GM23338 (cell line): ENCODE measurements around the gene SH2D6. TPM values are rescaled to one million over a fixed set of nuclear protein-coding genes. Genes with fewer than 3 reads are reported as not detected.

Source experiments
- ATAC-seq: fragments of 200-7000 bp; cut with Tn5 transposase; 3 replicates; pipeline ENCODE4 v1.9.1; 2020
- DNase-seq: peaks from one replicate; pipeline ENCODE4 v3.0.0-alpha.2; 2015; ENCODE audit warnings: low spot score
- H2AFZ ChIP-seq: fragments of 200-600 bp; sonication (generic); 2 replicates; pipeline ENCODE4 v1.8.0; 2016; ENCODE audit warnings: antibody characterized with exemption, mild to moderate bottlenecking, moderate library complexity
- H3F3A ChIP-seq: fragments of 200-600 bp; sonication (generic); replicated peaks from 2 replicates; pipeline ENCODE4 v1.8.0; 2017; ENCODE audit warnings: antibody characterized with exemption, mixed run types, low read depth
- H3K27ac ChIP-seq: fragments of 200-600 bp; sonication (generic); 2 replicates; pipeline ENCODE4 v1.6.1; 2016; ENCODE audit warnings: low read depth
- H3K27me3 ChIP-seq: fragments of 200-600 bp; sonication (generic); 2 replicates; pipeline ENCODE4 v1.8.0; 2016; ENCODE audit warnings: mild to moderate bottlenecking, mixed run types, moderate library complexity; ENCODE audit not compliant: insufficient read depth
- H3K36me3 ChIP-seq: fragments of 200-600 bp; sonication (generic); 2 replicates; pipeline ENCODE4 v1.8.0; 2016; ENCODE audit warnings: mild to moderate bottlenecking; ENCODE audit not compliant: insufficient read depth
- H3K4me1 ChIP-seq: fragments of 200-600 bp; sonication (generic); 2 replicates; pipeline ENCODE4 v1.8.0; 2016; ENCODE audit warnings: mild to moderate bottlenecking, moderate library complexity; ENCODE audit not compliant: insufficient read depth
- H3K4me2 ChIP-seq: fragments of 200-600 bp; sonication (generic); 2 replicates; pipeline ENCODE4 v1.7.1; 2017; ENCODE audit warnings: mixed run types
- H3K4me3 ChIP-seq: fragments of 200-600 bp; sonication (generic); 2 replicates; pipeline ENCODE4 v1.6.1; 2016; ENCODE audit warnings: mixed run types
- H3K79me2 ChIP-seq: fragments of 200-600 bp; sonication (generic); replicated peaks from 2 replicates; pipeline ENCODE4 v1.8.0; 2017; ENCODE audit warnings: mild to moderate bottlenecking; ENCODE audit not compliant: insufficient read depth
- H3K9me2 ChIP-seq: fragments of 200-600 bp; sonication (generic); 2 replicates; pipeline ENCODE4 v1.8.0; 2017; ENCODE audit not compliant: insufficient read depth
- H4K20me1 ChIP-seq: fragments of 200-600 bp; sonication (generic); replicated peaks from 2 replicates; pipeline ENCODE4 v1.8.0; 2017; ENCODE audit warnings: mild to moderate bottlenecking; ENCODE audit not compliant: insufficient read depth
- H3K27ac Mint-ChIP-seq: 2 replicates; pipeline ENCODE4 v1.8.0; 2020; ENCODE audit warnings: inconsistent platforms, mild to moderate bottlenecking, moderate library complexity, mixed read lengths
- H3K27me3 Mint-ChIP-seq: 3 replicates; pipeline ENCODE4 v1.8.0; 2022; ENCODE audit warnings: low read depth, mild to moderate bottlenecking, moderate library complexity, mixed read lengths, inconsistent platforms; ENCODE audit not compliant: insufficient read depth, poor library complexity
- H3K36me3 Mint-ChIP-seq: 3 replicates; pipeline ENCODE4 v1.8.0; 2021; ENCODE audit warnings: low read depth, mild to moderate bottlenecking, inconsistent platforms, moderate library complexity, mixed read lengths
- H3K4me1 Mint-ChIP-seq: 3 replicates; pipeline ENCODE4 v1.8.0; 2020; ENCODE audit warnings: mild to moderate bottlenecking, inconsistent platforms, mixed read lengths
- H3K4me3 Mint-ChIP-seq: 3 replicates; pipeline ENCODE4 v1.8.0; 2021; ENCODE audit warnings: moderate library complexity, mild to moderate bottlenecking, inconsistent platforms, mixed read lengths
- H3K9me3 Mint-ChIP-seq: 3 replicates; pipeline ENCODE4 v1.8.0; 2020; ENCODE audit warnings: moderate library complexity, mild to moderate bottlenecking, inconsistent platforms, mixed read lengths
- CREB1 ChIP-seq: fragments of 250-450 bp; sonication (Bioruptor Pico); IDR thresholded peaks from 2 replicates; pipeline ENCODE4 v1.5.0; 2020; ENCODE audit warnings: low read depth, mild to moderate bottlenecking, moderate library complexity
- EZH2 ChIP-seq: fragments of 200-600 bp; sonication (generic); IDR thresholded peaks from one replicate; pipeline ENCODE4 v1.8.0; 2017; ENCODE audit warnings: antibody characterized with exemption, mild to moderate bottlenecking, low read depth; ENCODE audit not compliant: unreplicated experiment
- EZH2phosphoT487 ChIP-seq: fragments of 200-600 bp; sonication (generic); IDR thresholded peaks from one replicate; pipeline ENCODE4 v1.8.1; 2018; ENCODE audit warnings: antibody characterized with exemption; ENCODE audit not compliant: unreplicated experiment
- JUNB ChIP-seq: IDR thresholded peaks from one replicate; pipeline ENCODE4 v1.6.1; 2016; ENCODE audit warnings: antibody characterized with exemption; ENCODE audit not compliant: unreplicated experiment
- NANOG ChIP-seq: IDR thresholded peaks from 2 replicates; pipeline ENCODE4 v1.6.1; 2016; ENCODE audit warnings: antibody characterized with exemption, borderline replicate concordance
- POLR2AphosphoS5 ChIP-seq: IDR thresholded peaks from 2 replicates; pipeline ENCODE4 v1.6.1; 2016; ENCODE audit warnings: antibody characterized with exemption, low read depth
- STAT1 ChIP-seq: IDR thresholded peaks from one replicate; pipeline ENCODE4 v1.6.1; 2016; ENCODE audit warnings: antibody characterized with exemption; ENCODE audit not compliant: unreplicated experiment
- ZNF114 ChIP-seq: fragments of 250-450 bp; sonication (Bioruptor Pico); IDR thresholded peaks from 2 replicates; pipeline ENCODE4 v1.5.0; 2020; ENCODE audit warnings: mild to moderate bottlenecking, moderate library complexity
- ZNF331 ChIP-seq: fragments of 250-450 bp; sonication (Bioruptor Pico); IDR thresholded peaks from 2 replicates; pipeline ENCODE4 v1.5.0; 2020; ENCODE audit warnings: low read depth, mild to moderate bottlenecking, moderate library complexity
- polyA plus RNA-seq: library from polyadenylated mRNA; unstranded; fragments of >200 nt; fragmentation: Nextera tagmentation; extraction: Ambion mirVana; gene quantifications from 2 replicates; pipeline ENCODE4 v1.2.1, GENCODE V29; 2016
- total RNA-seq: library from RNA; depleted of rRNA; stranded (reverse); fragments of >200 nt; shearing (Covaris generic); gene quantifications from 2 replicates; pipeline ENCODE4 v1.2.3, GENCODE V29; 2014
- TF ChIP-seq, protein P1 (sequence below): fragments of 250-450 bp; sonication (Bioruptor Pico); IDR thresholded peaks from 2 replicates; pipeline ENCODE4 v1.5.0; 2020; ENCODE audit warnings: mild to moderate bottlenecking, moderate library complexity
- TF ChIP-seq, protein P2 (sequence below): IDR thresholded peaks from 2 replicates; pipeline ENCODE4 v1.6.1; 2016; ENCODE audit warnings: antibody characterized with exemption
- TF ChIP-seq, protein P3 (sequence below), 2 experiments: fragments of 200-600 bp in 1 of 2; sonication (generic) in 1 of 2; conservative IDR thresholded peaks; 2 replicates each; pipeline versions ENCODE4 v1.5.1 to v1.6.1; 2016 to 2017; ENCODE audit warnings: antibody characterized with exemption in 2 of 2, low read depth in 2 of 2, mild to moderate bottlenecking in 2 of 2, moderate library complexity in 1 of 2
- TF ChIP-seq, protein P4 (sequence below): IDR thresholded peaks from one replicate; pipeline ENCODE4 v1.6.1; 2018; ENCODE audit warnings: antibody characterized with exemption; ENCODE audit not compliant: unreplicated experiment

SH2D6 gene
- total and polyA plus RNA-seq, 2 experiments from 2014 or later: 0.37 TPM; not detected in 1

DNA sequence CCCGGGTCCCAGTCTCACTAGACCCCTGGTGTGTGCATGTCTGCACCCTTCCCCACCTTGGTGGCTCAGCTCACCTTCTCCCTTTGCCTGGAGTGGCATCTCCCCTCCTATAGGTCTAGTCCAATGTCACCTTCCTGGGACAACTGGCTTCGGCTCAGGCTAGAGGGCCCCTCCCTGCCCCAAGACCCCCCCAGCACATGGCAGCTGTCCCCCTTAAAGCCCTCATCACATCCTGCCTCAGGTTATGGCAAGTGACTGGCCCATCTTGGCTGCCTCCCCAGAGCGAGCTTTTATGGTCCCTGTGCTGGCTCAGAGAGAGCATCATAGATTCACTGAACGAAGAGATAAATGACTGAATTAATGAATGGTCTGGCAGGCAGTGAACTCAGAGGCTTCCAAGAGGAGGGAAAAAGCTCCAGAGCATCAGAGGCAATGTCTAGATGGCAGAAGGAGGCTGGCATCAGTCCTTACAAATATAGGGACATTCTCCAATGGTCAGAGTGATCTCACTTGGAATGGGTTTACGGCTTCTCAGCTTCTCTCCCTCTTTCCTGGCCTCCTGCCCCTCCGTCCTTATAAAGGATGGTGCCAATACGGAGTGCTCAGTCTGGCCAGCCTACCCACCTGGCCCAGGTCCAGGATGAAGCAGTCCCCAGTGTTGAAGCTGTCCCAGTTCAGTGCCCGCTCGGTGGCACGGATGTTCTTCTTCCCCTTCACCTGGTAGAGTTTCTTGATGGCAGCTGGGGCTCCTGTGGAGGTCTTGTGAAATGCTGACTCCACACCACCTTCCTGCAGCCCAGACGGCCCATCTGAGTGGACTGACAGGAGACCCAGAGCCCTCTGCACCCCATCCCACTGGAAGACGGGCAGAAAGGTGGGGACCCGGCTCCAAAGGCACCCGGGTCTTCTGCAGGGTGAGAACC is 17.7 kb upstream of the SH2D6 start:
- Histone ChIP-seq H2AFZ (no peak overlapping the region), H3K9me2 (no peaks in the 10 kb centered on the region), H3K36me3 (peaks cover 8% of the 10 kb centered on the region), H3K4me1 (peaks cover 6% of the 10 kb centered on the region; the same call in 1 of the 2 replicates), H3K4me2 (no peak overlapping the region), H3K27me3 (no peaks in the 10 kb centered on the region), H3K27ac (no peak overlapping the region), H3F3A (peaks cover 7% of the 10 kb centered on the region; the same call in 1 of the 2 replicates), H3K79me2 (peaks cover 9% of the 10 kb centered on the region), H4K20me1 (no peaks in the 10 kb centered on the region), H3K4me3 (no peak overlapping the region)
- ATAC-seq (no peak), DNase-seq (no peak)
- H3K4me1 Mint-ChIP-seq: peaks cover 9% of the 10 kb centered on the region
- peaks cover 6% of the 10 kb centered on the region for H3K27me3 Mint-ChIP-seq
- H3K27ac Mint-ChIP-seq: no peak overlapping the region
- H3K36me3 Mint-ChIP-seq: peaks cover 16% of the 10 kb centered on the region
- H3K4me3 Mint-ChIP-seq: no peak overlapping the region
- H3K9me3 Mint-ChIP-seq: peaks cover 13% of the 10 kb centered on the region
- TF ChIP-seq NANOG: no peak
- TF ChIP-seq, protein P1, sequence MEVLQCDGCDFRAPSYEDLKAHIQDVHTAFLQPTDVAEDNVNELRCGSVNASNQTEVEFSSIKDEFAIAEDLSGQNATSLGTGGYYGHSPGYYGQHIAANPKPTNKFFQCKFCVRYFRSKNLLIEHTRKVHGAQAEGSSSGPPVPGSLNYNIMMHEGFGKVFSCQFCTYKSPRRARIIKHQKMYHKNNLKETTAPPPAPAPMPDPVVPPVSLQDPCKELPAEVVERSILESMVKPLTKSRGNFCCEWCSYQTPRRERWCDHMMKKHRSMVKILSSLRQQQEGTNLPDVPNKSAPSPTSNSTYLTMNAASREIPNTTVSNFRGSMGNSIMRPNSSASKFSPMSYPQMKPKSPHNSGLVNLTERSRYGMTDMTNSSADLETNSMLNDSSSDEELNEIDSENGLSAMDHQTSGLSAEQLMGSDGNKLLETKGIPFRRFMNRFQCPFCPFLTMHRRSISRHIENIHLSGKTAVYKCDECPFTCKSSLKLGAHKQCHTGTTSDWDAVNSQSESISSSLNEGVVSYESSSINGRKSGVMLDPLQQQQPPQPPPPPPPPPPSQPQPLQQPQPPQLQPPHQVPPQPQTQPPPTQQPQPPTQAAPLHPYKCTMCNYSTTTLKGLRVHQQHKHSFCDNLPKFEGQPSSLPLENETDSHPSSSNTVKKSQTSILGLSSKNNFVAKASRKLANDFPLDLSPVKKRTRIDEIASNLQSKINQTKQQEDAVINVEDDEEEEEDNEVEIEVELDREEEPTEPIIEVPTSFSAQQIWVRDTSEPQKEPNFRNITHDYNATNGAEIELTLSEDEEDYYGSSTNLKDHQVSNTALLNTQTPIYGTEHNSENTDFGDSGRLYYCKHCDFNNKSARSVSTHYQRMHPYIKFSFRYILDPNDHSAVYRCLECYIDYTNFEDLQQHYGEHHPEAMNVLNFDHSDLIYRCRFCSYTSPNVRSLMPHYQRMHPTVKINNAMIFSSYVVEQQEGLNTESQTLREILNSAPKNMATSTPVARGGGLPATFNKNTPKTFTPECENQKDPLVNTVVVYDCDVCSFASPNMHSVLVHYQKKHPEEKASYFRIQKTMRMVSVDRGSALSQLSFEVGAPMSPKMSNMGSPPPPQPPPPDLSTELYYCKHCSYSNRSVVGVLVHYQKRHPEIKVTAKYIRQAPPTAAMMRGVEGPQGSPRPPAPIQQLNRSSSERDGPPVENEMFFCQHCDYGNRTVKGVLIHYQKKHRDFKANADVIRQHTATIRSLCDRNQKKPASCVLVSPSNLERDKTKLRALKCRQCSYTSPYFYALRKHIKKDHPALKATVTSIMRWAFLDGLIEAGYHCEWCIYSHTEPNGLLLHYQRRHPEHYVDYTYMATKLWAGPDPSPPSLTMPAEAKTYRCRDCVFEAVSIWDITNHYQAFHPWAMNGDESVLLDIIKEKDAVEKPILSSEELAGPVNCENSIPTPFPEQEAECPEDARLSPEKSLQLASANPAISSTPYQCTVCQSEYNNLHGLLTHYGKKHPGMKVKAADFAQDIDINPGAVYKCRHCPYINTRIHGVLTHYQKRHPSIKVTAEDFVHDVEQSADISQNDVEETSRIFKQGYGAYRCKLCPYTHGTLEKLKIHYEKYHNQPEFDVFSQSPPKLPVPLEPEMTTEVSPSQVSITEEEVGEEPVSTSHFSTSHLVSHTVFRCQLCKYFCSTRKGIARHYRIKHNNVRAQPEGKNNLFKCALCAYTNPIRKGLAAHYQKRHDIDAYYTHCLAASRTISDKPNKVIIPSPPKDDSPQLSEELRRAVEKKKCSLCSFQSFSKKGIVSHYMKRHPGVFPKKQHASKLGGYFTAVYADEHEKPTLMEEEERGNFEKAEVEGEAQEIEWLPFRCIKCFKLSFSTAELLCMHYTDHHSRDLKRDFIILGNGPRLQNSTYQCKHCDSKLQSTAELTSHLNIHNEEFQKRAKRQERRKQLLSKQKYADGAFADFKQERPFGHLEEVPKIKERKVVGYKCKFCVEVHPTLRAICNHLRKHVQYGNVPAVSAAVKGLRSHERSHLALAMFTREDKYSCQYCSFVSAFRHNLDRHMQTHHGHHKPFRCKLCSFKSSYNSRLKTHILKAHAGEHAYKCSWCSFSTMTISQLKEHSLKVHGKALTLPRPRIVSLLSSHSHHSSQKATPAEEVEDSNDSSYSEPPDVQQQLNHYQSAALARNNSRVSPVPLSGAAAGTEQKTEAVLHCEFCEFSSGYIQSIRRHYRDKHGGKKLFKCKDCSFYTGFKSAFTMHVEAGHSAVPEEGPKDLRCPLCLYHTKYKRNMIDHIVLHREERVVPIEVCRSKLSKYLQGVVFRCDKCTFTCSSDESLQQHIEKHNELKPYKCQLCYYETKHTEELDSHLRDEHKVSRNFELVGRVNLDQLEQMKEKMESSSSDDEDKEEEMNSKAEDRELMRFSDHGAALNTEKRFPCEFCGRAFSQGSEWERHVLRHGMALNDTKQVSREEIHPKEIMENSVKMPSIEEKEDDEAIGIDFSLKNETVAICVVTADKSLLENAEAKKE (CRISPR knock-in tag): no peak
- no peak for TF ChIP-seq ZNF331
- TF ChIP-seq EZH2: no peak
- TF ChIP-seq ZNF114 (CRISPR knock-in tag): no peak
- TF ChIP-seq JUNB: no peak
- TF ChIP-seq CREB1 (CRISPR knock-in tag): no peak
- TF ChIP-seq POLR2AphosphoS5: no peak
- TF ChIP-seq, protein P2, sequence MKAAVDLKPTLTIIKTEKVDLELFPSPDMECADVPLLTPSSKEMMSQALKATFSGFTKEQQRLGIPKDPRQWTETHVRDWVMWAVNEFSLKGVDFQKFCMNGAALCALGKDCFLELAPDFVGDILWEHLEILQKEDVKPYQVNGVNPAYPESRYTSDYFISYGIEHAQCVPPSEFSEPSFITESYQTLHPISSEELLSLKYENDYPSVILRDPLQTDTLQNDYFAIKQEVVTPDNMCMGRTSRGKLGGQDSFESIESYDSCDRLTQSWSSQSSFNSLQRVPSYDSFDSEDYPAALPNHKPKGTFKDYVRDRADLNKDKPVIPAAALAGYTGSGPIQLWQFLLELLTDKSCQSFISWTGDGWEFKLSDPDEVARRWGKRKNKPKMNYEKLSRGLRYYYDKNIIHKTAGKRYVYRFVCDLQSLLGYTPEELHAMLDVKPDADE: no peak
- no peak for TF ChIP-seq EZH2phosphoT487
- no peak for TF ChIP-seq STAT1
- TF ChIP-seq, protein P3, sequence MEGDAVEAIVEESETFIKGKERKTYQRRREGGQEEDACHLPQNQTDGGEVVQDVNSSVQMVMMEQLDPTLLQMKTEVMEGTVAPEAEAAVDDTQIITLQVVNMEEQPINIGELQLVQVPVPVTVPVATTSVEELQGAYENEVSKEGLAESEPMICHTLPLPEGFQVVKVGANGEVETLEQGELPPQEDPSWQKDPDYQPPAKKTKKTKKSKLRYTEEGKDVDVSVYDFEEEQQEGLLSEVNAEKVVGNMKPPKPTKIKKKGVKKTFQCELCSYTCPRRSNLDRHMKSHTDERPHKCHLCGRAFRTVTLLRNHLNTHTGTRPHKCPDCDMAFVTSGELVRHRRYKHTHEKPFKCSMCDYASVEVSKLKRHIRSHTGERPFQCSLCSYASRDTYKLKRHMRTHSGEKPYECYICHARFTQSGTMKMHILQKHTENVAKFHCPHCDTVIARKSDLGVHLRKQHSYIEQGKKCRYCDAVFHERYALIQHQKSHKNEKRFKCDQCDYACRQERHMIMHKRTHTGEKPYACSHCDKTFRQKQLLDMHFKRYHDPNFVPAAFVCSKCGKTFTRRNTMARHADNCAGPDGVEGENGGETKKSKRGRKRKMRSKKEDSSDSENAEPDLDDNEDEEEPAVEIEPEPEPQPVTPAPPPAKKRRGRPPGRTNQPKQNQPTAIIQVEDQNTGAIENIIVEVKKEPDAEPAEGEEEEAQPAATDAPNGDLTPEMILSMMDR (conservative IDR thresholded peaks at IDR 0.05; ENCODE audit: low read depth in 2 of 2): no peak
- TF ChIP-seq, protein P4, sequence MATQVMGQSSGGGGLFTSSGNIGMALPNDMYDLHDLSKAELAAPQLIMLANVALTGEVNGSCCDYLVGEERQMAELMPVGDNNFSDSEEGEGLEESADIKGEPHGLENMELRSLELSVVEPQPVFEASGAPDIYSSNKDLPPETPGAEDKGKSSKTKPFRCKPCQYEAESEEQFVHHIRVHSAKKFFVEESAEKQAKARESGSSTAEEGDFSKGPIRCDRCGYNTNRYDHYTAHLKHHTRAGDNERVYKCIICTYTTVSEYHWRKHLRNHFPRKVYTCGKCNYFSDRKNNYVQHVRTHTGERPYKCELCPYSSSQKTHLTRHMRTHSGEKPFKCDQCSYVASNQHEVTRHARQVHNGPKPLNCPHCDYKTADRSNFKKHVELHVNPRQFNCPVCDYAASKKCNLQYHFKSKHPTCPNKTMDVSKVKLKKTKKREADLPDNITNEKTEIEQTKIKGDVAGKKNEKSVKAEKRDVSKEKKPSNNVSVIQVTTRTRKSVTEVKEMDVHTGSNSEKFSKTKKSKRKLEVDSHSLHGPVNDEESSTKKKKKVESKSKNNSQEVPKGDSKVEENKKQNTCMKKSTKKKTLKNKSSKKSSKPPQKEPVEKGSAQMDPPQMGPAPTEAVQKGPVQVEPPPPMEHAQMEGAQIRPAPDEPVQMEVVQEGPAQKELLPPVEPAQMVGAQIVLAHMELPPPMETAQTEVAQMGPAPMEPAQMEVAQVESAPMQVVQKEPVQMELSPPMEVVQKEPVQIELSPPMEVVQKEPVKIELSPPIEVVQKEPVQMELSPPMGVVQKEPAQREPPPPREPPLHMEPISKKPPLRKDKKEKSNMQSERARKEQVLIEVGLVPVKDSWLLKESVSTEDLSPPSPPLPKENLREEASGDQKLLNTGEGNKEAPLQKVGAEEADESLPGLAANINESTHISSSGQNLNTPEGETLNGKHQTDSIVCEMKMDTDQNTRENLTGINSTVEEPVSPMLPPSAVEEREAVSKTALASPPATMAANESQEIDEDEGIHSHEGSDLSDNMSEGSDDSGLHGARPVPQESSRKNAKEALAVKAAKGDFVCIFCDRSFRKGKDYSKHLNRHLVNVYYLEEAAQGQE: no peak
